Astrocyte (in vitro differentiated cells and primary cell): Measurements from ENCODE around the gene KCNJ2. TPM values are rescaled to one million over a fixed set of nuclear protein-coding genes. Genes with fewer than 3 reads are reported as not detected.

Experiments used
- DNase-seq: peaks from one replicate; pipeline ENCODE4 v3.0.0-alpha.2; 2010; ENCODE audit warnings: low read depth
- FAIRE-seq: peaks from 2 replicates; lab custom pipeline; 2011; peaks lifted over from hg19 to GRCh38; lab: Jason Lieb, UNC
- H2AFZ ChIP-seq: 2 replicates; pipeline ENCODE4 v1.6.0; 2012; ENCODE audit warnings: low read depth, low read length, inconsistent platforms
- H3K27ac ChIP-seq: 2 replicates; pipeline ENCODE4 v1.5.1; 2011; ENCODE audit warnings: low read depth, low read length, inconsistent platforms
- H3K27me3 ChIP-seq: 2 replicates; pipeline ENCODE4 v1.6.0; 2011; ENCODE audit warnings: low read length, inconsistent platforms; ENCODE audit not compliant: insufficient read depth
- H3K36me3 ChIP-seq: 2 replicates; pipeline ENCODE4 v1.5.1; 2011; ENCODE audit warnings: low read length, inconsistent platforms; ENCODE audit not compliant: insufficient read depth
- H3K4me1 ChIP-seq: 2 replicates; pipeline ENCODE4 v1.5.1; 2011; ENCODE audit warnings: low read length, inconsistent platforms; ENCODE audit not compliant: insufficient read depth
- H3K4me2 ChIP-seq: 2 replicates; pipeline ENCODE4 v1.6.0; 2012; ENCODE audit warnings: low read length, inconsistent platforms
- H3K4me3 ChIP-seq: 2 replicates; pipeline ENCODE4 v1.5.1; 2011; ENCODE audit warnings: low read depth, mild to moderate bottlenecking, low read length, inconsistent platforms; ENCODE audit not compliant: insufficient read depth
- H3K79me2 ChIP-seq: 2 replicates; pipeline ENCODE4 v1.6.0; 2012; ENCODE audit warnings: mild to moderate bottlenecking, low read length, inconsistent platforms; ENCODE audit not compliant: insufficient read depth
- H3K9ac ChIP-seq: 2 replicates; pipeline ENCODE4 v1.6.0; 2012; ENCODE audit warnings: mild to moderate bottlenecking, low read length, inconsistent platforms
- H3K9me3 ChIP-seq: 2 replicates; pipeline ENCODE4 v1.5.1; 2012; ENCODE audit warnings: low read depth, mild to moderate bottlenecking, low read length, inconsistent platforms; ENCODE audit not compliant: insufficient read depth
- H4K20me1 ChIP-seq: 2 replicates; pipeline ENCODE4 v1.6.0; 2012; ENCODE audit warnings: low read length, inconsistent platforms; ENCODE audit not compliant: insufficient read depth
- H3K27ac Mint-ChIP-seq: one replicate; pipeline ENCODE4 v1.8.0; 2021; ENCODE audit warnings: mild to moderate bottlenecking, mixed read lengths; ENCODE audit not compliant: unreplicated experiment
- H3K27me3 Mint-ChIP-seq: one replicate; pipeline ENCODE4 v1.8.0; 2021; ENCODE audit warnings: low read depth, mixed read lengths; ENCODE audit not compliant: unreplicated experiment
- H3K36me3 Mint-ChIP-seq: one replicate; pipeline ENCODE4 v1.8.0; 2021; ENCODE audit warnings: low read depth, mixed read lengths; ENCODE audit not compliant: unreplicated experiment
- H3K4me1 Mint-ChIP-seq: one replicate; pipeline ENCODE4 v1.8.0; 2021; ENCODE audit warnings: low read depth, mixed read lengths; ENCODE audit not compliant: unreplicated experiment
- H3K4me3 Mint-ChIP-seq: one replicate; pipeline ENCODE4 v1.8.0; 2021; ENCODE audit warnings: mild to moderate bottlenecking, moderate library complexity, mixed read lengths; ENCODE audit not compliant: unreplicated experiment
- H3K9me3 Mint-ChIP-seq: one replicate; pipeline ENCODE4 v1.8.0; 2021; ENCODE audit warnings: mild to moderate bottlenecking, mixed read lengths; ENCODE audit not compliant: unreplicated experiment
- CTCF ChIP-seq: IDR thresholded peaks from 2 replicates; pipeline ENCODE4 v1.5.1; 2011; ENCODE audit warnings: low read depth, mild to moderate bottlenecking, inconsistent platforms, low read length, moderate library complexity; ENCODE audit not compliant: insufficient read depth
- EZH2 ChIP-seq: IDR thresholded peaks from 2 replicates; pipeline ENCODE4 v1.6.1; 2012; ENCODE audit warnings: mild to moderate bottlenecking, low read length, inconsistent platforms; ENCODE audit not compliant: insufficient read depth
- total RNA-seq: library from RNA; stranded (reverse); gene quantifications from 2 replicates; pipeline ENCODE4 v1.2.1, GENCODE V29; 2021

Gene KCNJ2
- total RNA-seq, 1 donor from 2014 or later = 10.2 TPM

GRCh38 chr17:70208080-70208794 lies 38.9 kb downstream of the KCNJ2 start:
- H3K4me1 ChIP-seq = no peaks in the 10 kb centered on the region
- no peak overlapping the region for H3K4me3 ChIP-seq
- Mint-ChIP-seq H3K36me3 (no peaks in the 10 kb centered on the region), H3K4me3 (no peak overlapping the region), H3K27me3 (no peaks in the 10 kb centered on the region), H3K4me1 (no peaks in the 10 kb centered on the region), H3K9me3 (peaks cover 2% of the 10 kb centered on the region), H3K27ac (no peak overlapping the region)
- H3K27ac ChIP-seq = no peak overlapping the region
- H3K9ac ChIP-seq = no peak overlapping the region
- no peaks in the 10 kb centered on the region for H3K36me3 ChIP-seq
- H3K27me3 ChIP-seq = no peaks in the 10 kb centered on the region
- H3K4me2 ChIP-seq = no peak overlapping the region
- H3K9me3 ChIP-seq = no peaks in the 10 kb centered on the region
- H3K79me2 ChIP-seq = no peaks in the 10 kb centered on the region
- no peaks in the 10 kb centered on the region for H4K20me1 ChIP-seq
- TF ChIP-seq EZH2 (no peak), CTCF (no peak)
- no peak overlapping the region for H2AFZ ChIP-seq
- DNase-seq (no peak), FAIRE-seq (no peak)

GRCh38 chr17:70208825-70209555 lies 39.7 kb downstream of the KCNJ2 start:
- H3K9me3 ChIP-seq = no peaks in the 10 kb centered on the region
- no peak overlapping the region for H3K4me2 ChIP-seq
- no peaks in the 10 kb centered on the region for H3K27me3 ChIP-seq
- H3K79me2 ChIP-seq = no peaks in the 10 kb centered on the region
- H3K27ac ChIP-seq = no peak overlapping the region
- no peak overlapping the region for H3K4me3 ChIP-seq
- DNase-seq (no peak), FAIRE-seq (no peak)
- Mint-ChIP-seq H3K36me3 (no peaks in the 10 kb centered on the region), H3K27me3 (no peaks in the 10 kb centered on the region), H3K4me1 (no peaks in the 10 kb centered on the region), H3K4me3 (no peak overlapping the region), H3K27ac (no peak overlapping the region), H3K9me3 (peaks cover 4% of the 10 kb centered on the region)
- no peak overlapping the region for H3K9ac ChIP-seq
- H4K20me1 ChIP-seq = no peaks in the 10 kb centered on the region
- H3K4me1 ChIP-seq = no peaks in the 10 kb centered on the region
- no peak for TF ChIP-seq CTCF
- no peak for TF ChIP-seq EZH2
- no peaks in the 10 kb centered on the region for H3K36me3 ChIP-seq
- no peak overlapping the region for H2AFZ ChIP-seq

GRCh38 chr17:70215656-70216055 lies 46.3 kb downstream of the KCNJ2 start:
- Histone ChIP-seq H3K4me3 (no peak overlapping the region), H3K27ac (no peak overlapping the region), H3K36me3 (no peaks in the 10 kb centered on the region), H3K9me3 (no peaks in the 10 kb centered on the region), H3K4me2 (no peak overlapping the region), H4K20me1 (no peaks in the 10 kb centered on the region), H2AFZ (no peak overlapping the region), H3K79me2 (no peaks in the 10 kb centered on the region), H3K27me3 (no peaks in the 10 kb centered on the region), H3K9ac (no peak overlapping the region), H3K4me1 (no peaks in the 10 kb centered on the region)
- no peak overlapping the region for H3K27ac Mint-ChIP-seq
- H3K4me3 Mint-ChIP-seq = no peak overlapping the region
- H3K36me3 Mint-ChIP-seq = no peaks in the 10 kb centered on the region
- peaks cover 4% of the 10 kb centered on the region for H3K9me3 Mint-ChIP-seq
- no peaks in the 10 kb centered on the region for H3K27me3 Mint-ChIP-seq
- no peaks in the 10 kb centered on the region for H3K4me1 Mint-ChIP-seq
- FAIRE-seq (no peak), DNase-seq (no peak)
- no peak for TF ChIP-seq EZH2
- no peak for TF ChIP-seq CTCF
